Endothelial cell of umbilical vein (primary cell): Measurements from ENCODE around the gene PRKCZ. TPM values are rescaled to one million over a fixed set of nuclear protein-coding genes. Genes with fewer than 3 reads are reported as not detected.

Experiments used
- BruUV-seq: library from RNA; stranded (reverse); fragments of 400-500 nt; replicated peaks from 2 replicates; lab custom pipeline; 2021; lab: Mats Ljungman, UMichigan
- CTCF ChIA-PET: fragments of 300-600, 350-600 bp; sonication (Branson Sonifier 250); formaldehyde crosslinking; loops from one replicate; lab custom pipeline; 2021; ENCODE audit warnings: antibody characterized with exemption, inconsistent platforms; lab: Charles Lee
- POLR2A ChIA-PET: fragments of 300-600, 350-600 bp; sonication (Branson Sonifier 250); formaldehyde crosslinking; loops from one replicate; lab custom pipeline; 2021; ENCODE audit warnings: antibody characterized with exemption, inconsistent platforms; lab: Charles Lee
- DNase-seq: peaks from one replicate; pipeline ENCODE4 v3.0.0-alpha.2; 2011; ENCODE audit warnings: low read depth, low spot score
- FAIRE-seq: peaks from 2 replicates; lab custom pipeline; 2011; peaks lifted over from hg19 to GRCh38; lab: Jason Lieb, UNC
- H2AFZ ChIP-seq: 2 replicates; pipeline ENCODE4 v1.6.0; 2012; ENCODE audit warnings: low read depth, low read length, control low read depth, inconsistent platforms
- H3K27ac ChIP-seq: 2 replicates; pipeline ENCODE4 v1.5.1; 2011; ENCODE audit warnings: low read depth, mild to moderate bottlenecking, control low read depth, low read length, moderate library complexity; ENCODE audit not compliant: insufficient read depth
- H3K27me3 ChIP-seq, 2 experiments: 2 replicates each; pipeline versions ENCODE4 v1.6.0 to v1.6.1; 2011; ENCODE audit warnings: low read length in 2 of 2, mixed read lengths in 1 of 2; ENCODE audit not compliant: control insufficient read depth in 2 of 2, insufficient read depth in 2 of 2
- H3K36me3 ChIP-seq, 2 experiments: 2 replicates in 1 of 2; 3 replicates in 1 of 2; pipeline ENCODE4 v1.5.1; 2011; ENCODE audit warnings: low read length in 2 of 2, mild to moderate bottlenecking in 1 of 2, moderate library complexity in 1 of 2; ENCODE audit not compliant: control insufficient read depth in 2 of 2, insufficient read depth in 2 of 2; ENCODE audit errors: extremely low read depth in 1 of 2
- H3K4me1 ChIP-seq: 3 replicates; pipeline ENCODE4 v1.5.1; 2011; ENCODE audit warnings: mild to moderate bottlenecking, low read length; ENCODE audit not compliant: control insufficient read depth, insufficient read depth; ENCODE audit errors: extremely low read depth
- H3K4me2 ChIP-seq: 2 replicates; pipeline ENCODE4 v1.6.1; 2011; ENCODE audit warnings: low read length, control low read depth, mixed read lengths; ENCODE audit not compliant: insufficient read depth
- H3K4me3 ChIP-seq, 3 experiments: fragments of 200-600 bp in 1 of 3; sonication (generic), shearing (Covaris generic) in 1 of 3; replicated peaks in 1 of 3; 2 replicates each; pipeline ENCODE4 v1.5.1; 2011 to 2016; ENCODE audit warnings: control low read depth in 3 of 3, low read length in 3 of 3, mild to moderate bottlenecking in 2 of 3, inconsistent platforms in 1 of 3, low read depth in 1 of 3, moderate library complexity in 1 of 3; ENCODE audit not compliant: insufficient read depth in 1 of 3
- H3K79me2 ChIP-seq: 2 replicates; pipeline ENCODE4 v1.6.0; 2012; ENCODE audit warnings: low read length, inconsistent platforms; ENCODE audit not compliant: control insufficient read depth, insufficient read depth
- H3K9ac ChIP-seq: replicated peaks from 2 replicates; pipeline ENCODE3; 2011; ENCODE audit warnings: low read length, control low read depth; ENCODE audit not compliant: insufficient read depth; ENCODE audit errors: extremely low read depth
- H3K9me1 ChIP-seq: replicated peaks from 3 replicates; pipeline ENCODE4 v1.6.0; 2011; ENCODE audit warnings: mild to moderate bottlenecking, low read length; ENCODE audit not compliant: control insufficient read depth, insufficient read depth; ENCODE audit errors: extremely low read depth
- H3K9me3 ChIP-seq: replicated peaks from 2 replicates; pipeline ENCODE4 v1.5.1; 2012; ENCODE audit warnings: low read length, inconsistent platforms; ENCODE audit not compliant: control insufficient read depth, insufficient read depth
- H4K20me1 ChIP-seq: replicated peaks from 2 replicates; pipeline ENCODE3; 2011; ENCODE audit warnings: mild to moderate bottlenecking, low read length; ENCODE audit not compliant: control insufficient read depth, insufficient read depth; ENCODE audit errors: extremely low read depth
- FOS ChIP-seq: IDR thresholded peaks from 2 replicates; pipeline ENCODE4 v1.6.1; 2011; ENCODE audit warnings: mild to moderate bottlenecking, low read length, moderate library complexity, borderline replicate concordance; ENCODE audit not compliant: insufficient read depth
- JUN ChIP-seq: IDR thresholded peaks from 2 replicates; pipeline ENCODE4 v1.6.1; 2011; ENCODE audit warnings: borderline replicate concordance, low read depth; ENCODE audit not compliant: insufficient read length, insufficient read depth
- MYC ChIP-seq: IDR thresholded peaks from one replicate; pipeline ENCODE4 v1.6.1; 2011; ENCODE audit warnings: mild to moderate bottlenecking, low read depth, low read length
- POLR2A ChIP-seq: IDR thresholded peaks from 2 replicates; pipeline ENCODE4 v1.6.1; 2012; ENCODE audit warnings: low read depth, mild to moderate bottlenecking, control low read depth, low read length
- POLR2AphosphoS5 ChIP-seq: IDR thresholded peaks from 2 replicates; pipeline ENCODE4 v1.6.1; 2012; ENCODE audit warnings: low read depth, mild to moderate bottlenecking, control low read depth, low read length, moderate library complexity; ENCODE audit not compliant: insufficient read depth
- dilution Hi-C: fragments of 300-500 bp; cut with MboI; formaldehyde crosslinking; loops from one replicate; pipeline ENCODE4 v1.15.0; 2019; ENCODE audit warnings: low sequenced_read_pairs; ENCODE audit not compliant: extremely low pct_ligation_motif_present
- intact Hi-C: fragments of 100-400 bp; cut with micrococcal nuclease; formaldehyde crosslinking; loops from one replicate; pipeline ENCODE4 v1.10.0; 2022
- polyA plus RNA-seq, 4 experiments: library from polyadenylated mRNA; depleted of rRNA in 3 of 4; stranded (reverse) in 3 of 4; unstranded in 1 of 4; fragments of >200 nt; gene quantifications; 2 replicates each; pipeline versions ENCODE4 v1.2.1 to v1.2.3, GENCODE V29; 2011 to 2012; ENCODE audit warnings: missing spikeins in 1 of 4
- total RNA-seq: library from RNA; stranded (reverse); gene quantifications from 2 replicates; pipeline ENCODE4 v1.2.3, GENCODE V29; 2021
- TF ChIP-seq, protein P1 (sequence below): IDR thresholded peaks from 2 replicates; pipeline ENCODE4 v1.6.1; 2011; ENCODE audit not compliant: insufficient read depth, insufficient read length
- TF ChIP-seq, protein P2 (sequence below), 2 donors: IDR thresholded peaks; 1 replicate in 1 of 2; 2 replicates in 1 of 2; pipeline ENCODE4 v1.5.1; 2011; ENCODE audit warnings: low read length in 2 of 2, mild to moderate bottlenecking in 2 of 2, moderate library complexity in 2 of 2, control low read depth in 1 of 2, inconsistent platforms in 1 of 2, low read depth in 1 of 2; ENCODE audit not compliant: insufficient read depth in 1 of 2; ENCODE audit errors: extremely low read depth in 1 of 2

PRKCZ gene
- total and polyA plus RNA-seq, 2 donors (not counting 3 experiments of a cell fraction or from before 2014, with no cell fraction given): 0.22 to 1.7 TPM

DNA sequence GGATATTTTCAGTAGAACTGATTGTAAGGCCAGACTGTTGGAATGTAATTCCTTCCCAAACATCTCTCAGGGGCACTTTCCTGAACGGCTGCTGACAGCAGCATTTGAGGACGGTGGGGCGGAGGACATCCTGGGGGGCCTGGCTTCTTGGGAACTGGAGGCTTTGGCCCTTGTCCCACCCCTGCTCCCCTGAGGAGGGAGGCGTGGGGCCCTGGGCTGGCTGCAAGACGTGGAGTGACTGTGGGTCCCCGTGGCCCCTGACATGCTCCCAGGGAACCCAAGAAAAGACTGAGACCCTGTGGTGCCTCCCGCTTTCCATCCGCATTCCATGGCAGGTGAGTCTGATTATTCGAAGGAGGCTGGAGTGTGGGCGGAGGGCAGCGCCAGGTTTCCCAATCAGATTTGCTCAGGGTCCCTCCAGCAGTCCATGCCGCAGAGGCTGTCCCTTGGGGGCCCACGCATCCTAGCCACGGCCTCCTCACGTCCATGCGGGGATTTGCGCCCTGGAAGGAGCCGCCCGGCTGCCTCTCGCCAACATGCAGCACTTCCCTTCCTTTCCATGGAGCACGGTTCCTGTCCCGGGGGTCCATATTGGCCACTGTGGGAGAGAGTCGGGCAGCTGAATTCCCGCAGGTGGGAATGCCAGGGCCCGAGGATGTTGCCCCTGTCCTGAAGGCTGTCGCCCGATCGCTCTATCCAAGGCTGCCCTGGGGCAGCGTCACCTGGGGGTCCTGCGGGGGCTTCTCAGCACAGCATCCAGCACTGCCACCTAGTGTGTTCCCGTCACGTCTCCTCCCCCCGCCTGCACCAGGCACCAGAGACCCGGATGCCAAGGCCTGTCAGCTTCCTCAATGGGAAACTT lies 75.4 kb downstream of the PRKCZ start:
- H3K36me3 ChIP-seq: no peaks in the 10 kb centered on the region
- intact Hi-C loops (no loop called here), dilution Hi-C loops (no loop called here)
- DNase-seq (no peak), FAIRE-seq (no peak)
- H3K9ac ChIP-seq: no peak overlapping the region
- H3K9me1 ChIP-seq: no peaks in the 10 kb centered on the region
- H3K27me3 ChIP-seq: no peaks in the 10 kb centered on the region
- ChIA-PET CTCF (interaction anchor here (1.0 to 1.6 kb wide), 3 partner anchors 14 to 49 kb away, joined by 3 to 5 read pairs (median 5); no protein-coding TSS in a partner anchor), POLR2A (no interaction called here)
- H3K4me3 ChIP-seq: no peak overlapping the region
- TF ChIP-seq, protein P1, sequence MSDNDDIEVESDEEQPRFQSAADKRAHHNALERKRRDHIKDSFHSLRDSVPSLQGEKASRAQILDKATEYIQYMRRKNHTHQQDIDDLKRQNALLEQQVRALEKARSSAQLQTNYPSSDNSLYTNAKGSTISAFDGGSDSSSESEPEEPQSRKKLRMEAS: no peak
- no peak for TF ChIP-seq JUN
- no peak for TF ChIP-seq POLR2AphosphoS5
- TF ChIP-seq POLR2A: no peak
- TF ChIP-seq FOS: no peak
- TF ChIP-seq MYC: no peak
- TF ChIP-seq, protein P2, sequence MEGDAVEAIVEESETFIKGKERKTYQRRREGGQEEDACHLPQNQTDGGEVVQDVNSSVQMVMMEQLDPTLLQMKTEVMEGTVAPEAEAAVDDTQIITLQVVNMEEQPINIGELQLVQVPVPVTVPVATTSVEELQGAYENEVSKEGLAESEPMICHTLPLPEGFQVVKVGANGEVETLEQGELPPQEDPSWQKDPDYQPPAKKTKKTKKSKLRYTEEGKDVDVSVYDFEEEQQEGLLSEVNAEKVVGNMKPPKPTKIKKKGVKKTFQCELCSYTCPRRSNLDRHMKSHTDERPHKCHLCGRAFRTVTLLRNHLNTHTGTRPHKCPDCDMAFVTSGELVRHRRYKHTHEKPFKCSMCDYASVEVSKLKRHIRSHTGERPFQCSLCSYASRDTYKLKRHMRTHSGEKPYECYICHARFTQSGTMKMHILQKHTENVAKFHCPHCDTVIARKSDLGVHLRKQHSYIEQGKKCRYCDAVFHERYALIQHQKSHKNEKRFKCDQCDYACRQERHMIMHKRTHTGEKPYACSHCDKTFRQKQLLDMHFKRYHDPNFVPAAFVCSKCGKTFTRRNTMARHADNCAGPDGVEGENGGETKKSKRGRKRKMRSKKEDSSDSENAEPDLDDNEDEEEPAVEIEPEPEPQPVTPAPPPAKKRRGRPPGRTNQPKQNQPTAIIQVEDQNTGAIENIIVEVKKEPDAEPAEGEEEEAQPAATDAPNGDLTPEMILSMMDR (IDR thresholded peaks at IDR 0.05; ENCODE audit: extremely low read depth in 1 of 2, insufficient read depth in 1 of 2, low read depth in 1 of 2, low read length in 2 of 2): no peak
- no peaks in the 10 kb centered on the region for H4K20me1 ChIP-seq
- no peaks in the 10 kb centered on the region for H3K4me1 ChIP-seq
- H3K79me2 ChIP-seq: no peaks in the 10 kb centered on the region
- BruUV-seq: no TSS peak
- no peak overlapping the region for H2AFZ ChIP-seq
- no peak overlapping the region for H3K4me2 ChIP-seq
- no peaks in the 10 kb centered on the region for H3K9me3 ChIP-seq
- no peak overlapping the region for H3K27ac ChIP-seq
